ENCODE data around the gene PHLDB3. TPM values are rescaled to one million over a fixed set of nuclear protein-coding genes. Genes with fewer than 3 reads are reported as not detected.

The PHLDB3 gene
- total RNA-seq, 1 donor from 2014 or later: 23.4 TPM

GRCh38 chr19:43467730-43468129 is 36.8 kb downstream of the PHLDB3 start:
- Mint-ChIP-seq H3K4me3 (ENCODE audit: low read depth) (no peak overlapping the region), H3K4me1 (ENCODE audit: low read depth) (no peaks in the 10 kb centered on the region), H3K27ac (no peak overlapping the region), H3K27me3 (peaks cover 37% of the 10 kb centered on the region), H3K36me3 (ENCODE audit: insufficient read depth) (peaks cover 1% of the 10 kb centered on the region), H3K9me3 (ENCODE audit: low read depth) (no peaks in the 10 kb centered on the region)
- no peak for DNase-seq (ENCODE audit: low spot score, unreplicated experiment)
- no peak for TF ChIP-seq CTCF (IDR thresholded peaks at IDR 0.05; ENCODE audit: unreplicated experiment)

GRCh38 chr19:43467276-43467675 is 37.3 kb downstream of the PHLDB3 start:
- TF ChIP-seq CTCF (IDR thresholded peaks at IDR 0.05; ENCODE audit: unreplicated experiment): no peak
- Mint-ChIP-seq H3K27me3 (peaks cover 41% of the 10 kb centered on the region), H3K4me3 (ENCODE audit: low read depth) (no peak overlapping the region)

GRCh38 chr19:43466793-43467192 is 37.8 kb downstream of the PHLDB3 start:
- H3K27me3 Mint-ChIP-seq: peaks cover 46% of the 10 kb centered on the region
- no peaks in the 10 kb centered on the region for H3K9me3 Mint-ChIP-seq (ENCODE audit: low read depth)
- no peak overlapping the region for H3K4me3 Mint-ChIP-seq (ENCODE audit: low read depth)

More at GRCh38 chr19:43467276-43467675, 37.3 kb downstream of the PHLDB3 start:
- Mint-ChIP-seq H3K4me1 (ENCODE audit: low read depth) (no peaks in the 10 kb centered on the region), H3K9me3 (ENCODE audit: low read depth) (no peaks in the 10 kb centered on the region), H3K36me3 (ENCODE audit: insufficient read depth) (peaks cover 1% of the 10 kb centered on the region), H3K27ac (no peak overlapping the region)
- no peak for DNase-seq (ENCODE audit: low spot score, unreplicated experiment)

GRCh38 chr19:43465468-43466120 is 39.0 kb downstream of the PHLDB3 start, which contains the start of gene LYPD3:
Gene LYPD3 (minus strand): TSS chr19:43465608. CDS start chr19:43465571, 37 bp downstream.
- no peaks in the 10 kb centered on the region for H3K9me3 Mint-ChIP-seq (ENCODE audit: low read depth)
- no peaks in the 10 kb centered on the region for H3K4me1 Mint-ChIP-seq (ENCODE audit: low read depth)
- peak within 1 kb of the TSS; percentile 85 for H3K4me3 Mint-ChIP-seq (ENCODE audit: low read depth)
- H3K36me3 Mint-ChIP-seq (ENCODE audit: insufficient read depth): peaks cover 1% of the 10 kb centered on the region
- DNase-seq (ENCODE audit: low spot score, unreplicated experiment): no peak
- TF ChIP-seq CTCF (IDR thresholded peaks at IDR 0.05; ENCODE audit: unreplicated experiment): no peak
- H3K27me3 Mint-ChIP-seq: peaks cover 58% of the 10 kb centered on the region
- H3K27ac Mint-ChIP-seq: no peak within 1 kb of the TSS

More at GRCh38 chr19:43466793-43467192, 37.8 kb downstream of the PHLDB3 start:
- Mint-ChIP-seq H3K27ac (no peak overlapping the region), H3K36me3 (ENCODE audit: insufficient read depth) (peaks cover 1% of the 10 kb centered on the region), H3K4me1 (ENCODE audit: low read depth) (no peaks in the 10 kb centered on the region)
- no peak for DNase-seq (ENCODE audit: low spot score, unreplicated experiment)
- TF ChIP-seq CTCF (IDR thresholded peaks at IDR 0.05; ENCODE audit: unreplicated experiment): no peak

GRCh38 chr19:43464134-43464775 is 40.3 kb downstream of the PHLDB3 start:
- Mint-ChIP-seq H3K4me1 (ENCODE audit: low read depth) (no peaks in the 10 kb centered on the region), H3K4me3 (ENCODE audit: low read depth) (peak overlapping the region; percentile 85), H3K27ac (no peak overlapping the region), H3K9me3 (ENCODE audit: low read depth) (no peaks in the 10 kb centered on the region), H3K27me3 (peaks cover 61% of the 10 kb centered on the region), H3K36me3 (ENCODE audit: insufficient read depth) (peaks cover 1% of the 10 kb centered on the region)
- peak; percentile 39 for DNase-seq (ENCODE audit: low spot score, unreplicated experiment)
- TF ChIP-seq CTCF (IDR thresholded peaks at IDR 0.05; ENCODE audit: unreplicated experiment): no peak

Data from progenitor cell of endocrine pancreas (in vitro differentiated cells).